ENCODE data around the gene LIN7B.
"Not testable (repeated sequence)": the region's sequence is repeated elsewhere in the genome, so short reads cannot be mapped to it uniquely, and the experiment has no call there.

LIN7B gene

DNA sequence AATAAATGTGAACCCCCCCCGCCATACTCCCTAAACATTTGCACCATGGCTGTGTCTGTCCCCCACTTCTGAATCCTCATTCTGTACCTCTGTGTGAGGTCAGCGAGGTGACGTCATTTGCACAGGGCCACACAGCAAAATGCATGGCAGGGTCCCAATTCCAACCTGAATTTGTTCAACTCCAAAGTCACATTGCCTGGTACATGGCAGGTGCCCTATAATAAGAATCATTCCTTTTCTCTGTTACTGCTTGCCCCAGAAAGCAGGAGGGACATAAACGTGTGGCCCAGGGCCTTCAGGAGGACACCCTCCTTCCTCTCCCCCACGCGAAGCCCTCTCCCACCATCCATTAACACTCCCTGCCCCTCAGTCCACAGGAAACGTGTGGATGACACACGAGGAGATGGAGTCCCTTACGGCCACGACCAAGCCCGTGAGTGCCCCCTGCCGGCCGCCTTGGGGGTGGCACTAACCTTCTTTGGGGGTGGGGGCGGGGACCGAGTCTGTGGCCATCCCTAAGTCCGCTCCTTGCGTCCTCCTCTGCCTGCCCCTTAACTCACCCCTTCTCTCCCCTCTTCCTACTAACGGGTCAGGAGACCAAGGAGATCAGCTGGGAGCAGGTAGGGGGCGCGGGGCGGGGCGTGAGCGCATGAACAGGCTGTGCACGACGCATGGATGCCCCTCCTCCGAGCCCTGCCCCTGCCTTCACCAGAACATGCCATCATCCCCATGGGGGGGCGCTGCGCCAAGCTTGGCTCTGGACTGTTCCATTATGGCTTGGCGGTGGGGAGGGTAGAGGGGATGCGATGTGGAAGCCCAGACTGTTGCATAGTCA, 31.6 kb downstream of the LIN7B start:
- DNase-seq (ENCODE audit: low read depth) = peak; percentile 41

DNA sequence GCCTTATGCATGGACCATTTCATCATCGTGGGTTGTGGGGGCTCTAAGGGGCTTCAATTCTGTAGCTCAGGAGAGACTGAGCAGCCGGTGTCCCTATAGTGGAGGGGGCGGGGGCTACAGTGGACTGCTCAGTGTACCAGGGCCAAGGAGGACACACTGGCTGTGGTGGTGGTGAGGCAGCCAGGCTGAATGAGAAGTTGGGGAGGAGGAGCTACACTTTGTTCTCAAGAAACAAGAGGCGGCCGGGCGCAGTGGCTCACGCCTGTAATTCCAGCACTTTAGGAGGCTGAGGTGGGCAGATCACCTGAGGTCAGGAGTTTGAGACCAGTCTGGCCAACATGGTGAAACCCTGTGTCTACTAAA, 32.2 kb downstream of the LIN7B start:
- DNase-seq (ENCODE audit: low read depth) = not testable (repeated sequence)

DNA sequence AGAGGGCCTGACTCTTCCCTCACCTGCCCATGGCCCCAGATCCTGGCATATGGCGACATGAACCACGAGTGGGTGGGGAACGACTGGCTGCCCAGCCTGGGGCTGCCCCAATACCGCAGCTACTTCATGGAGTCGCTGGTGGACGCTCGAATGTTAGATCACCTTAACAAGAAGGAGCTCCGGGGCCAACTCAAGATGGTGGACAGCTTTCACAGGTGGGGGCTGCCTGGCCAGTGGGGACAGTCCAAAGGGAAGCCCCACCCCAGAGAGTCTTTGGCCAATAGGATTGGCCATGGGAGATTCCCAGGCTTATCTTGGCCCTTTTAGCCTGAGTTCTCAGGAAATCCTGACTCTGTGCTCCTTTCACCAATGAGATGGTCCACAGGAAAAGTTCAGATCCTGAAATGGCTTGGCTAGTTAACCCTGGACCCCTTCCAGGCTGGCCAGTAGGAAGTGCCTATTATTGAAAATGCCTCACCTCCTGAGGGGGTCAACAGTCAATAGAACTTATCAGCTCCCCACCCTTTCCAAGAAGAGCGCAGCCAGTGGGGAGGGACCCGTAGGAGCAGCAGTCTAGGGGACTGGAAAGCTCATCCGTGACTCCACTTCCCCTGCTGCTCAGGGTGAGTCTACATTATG, 34.0 kb downstream of the LIN7B start:
- no peak for DNase-seq (ENCODE audit: low read depth)

DNA sequence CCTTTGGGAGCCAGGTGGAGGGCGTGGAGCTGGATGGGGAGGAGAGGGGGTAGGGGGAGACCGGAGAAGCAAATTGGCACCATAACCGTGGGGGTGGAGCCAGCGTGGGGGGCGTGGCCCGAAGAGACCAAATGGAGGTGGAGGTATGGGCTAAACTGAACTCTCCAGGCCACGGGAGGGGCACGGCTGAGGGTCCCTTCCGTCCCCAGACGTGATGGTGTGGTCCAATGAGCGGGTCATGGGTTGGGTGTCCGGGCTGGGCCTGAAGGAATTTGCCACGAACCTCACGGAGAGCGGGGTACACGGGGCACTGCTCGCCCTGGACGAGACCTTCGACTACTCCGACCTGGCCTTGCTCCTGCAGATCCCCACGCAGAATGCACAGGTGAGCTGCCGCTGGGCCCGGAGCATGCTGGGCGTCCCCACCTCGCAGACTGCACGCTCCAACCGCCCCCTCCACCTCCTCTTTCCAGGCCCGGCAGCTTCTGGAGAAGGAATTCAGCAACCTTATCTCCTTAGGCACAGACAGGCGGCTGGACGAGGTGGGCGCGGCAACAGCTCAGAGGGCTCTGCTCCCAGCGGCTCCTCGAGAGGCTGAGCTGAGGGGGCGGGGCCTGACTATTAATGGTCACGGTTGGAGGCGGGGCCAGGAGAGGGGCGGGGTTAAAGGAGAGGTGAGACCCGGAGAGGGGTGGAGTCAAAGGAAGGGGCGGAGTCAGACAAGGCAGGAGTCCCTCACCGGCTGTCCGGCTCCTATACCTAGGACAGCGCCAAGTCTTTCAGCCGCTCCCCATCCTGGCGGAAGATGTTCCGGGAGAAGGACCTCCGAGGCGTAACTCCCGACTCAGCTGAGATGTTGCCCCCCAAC, 34.8 kb downstream of the LIN7B start:
- DNase-seq (ENCODE audit: low read depth) = peak; percentile 65

DNA sequence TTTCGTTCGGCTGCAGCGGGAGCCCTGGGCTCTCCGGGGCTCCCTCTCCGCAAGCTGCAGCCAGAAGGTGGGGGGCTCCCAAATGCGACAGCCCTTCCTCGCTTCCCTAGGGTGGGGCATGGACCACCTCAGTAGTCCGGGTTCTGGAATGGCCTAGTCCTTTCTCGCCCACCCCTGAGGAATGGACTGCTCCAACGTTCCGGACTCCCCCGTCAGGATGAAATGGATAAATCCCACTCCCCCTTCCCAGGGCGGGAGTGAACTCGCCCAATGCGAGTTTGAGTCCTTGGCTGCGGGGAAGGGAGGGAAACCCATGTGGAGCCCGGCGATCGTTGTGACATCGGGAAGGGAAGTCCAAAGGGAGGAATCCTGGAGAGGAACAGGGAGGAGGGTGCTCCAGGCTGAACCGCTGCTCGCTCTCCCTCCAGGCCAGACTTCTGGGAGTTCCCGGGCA, 35.5 kb downstream of the LIN7B start:
- no peak for DNase-seq (ENCODE audit: low read depth)

DNA sequence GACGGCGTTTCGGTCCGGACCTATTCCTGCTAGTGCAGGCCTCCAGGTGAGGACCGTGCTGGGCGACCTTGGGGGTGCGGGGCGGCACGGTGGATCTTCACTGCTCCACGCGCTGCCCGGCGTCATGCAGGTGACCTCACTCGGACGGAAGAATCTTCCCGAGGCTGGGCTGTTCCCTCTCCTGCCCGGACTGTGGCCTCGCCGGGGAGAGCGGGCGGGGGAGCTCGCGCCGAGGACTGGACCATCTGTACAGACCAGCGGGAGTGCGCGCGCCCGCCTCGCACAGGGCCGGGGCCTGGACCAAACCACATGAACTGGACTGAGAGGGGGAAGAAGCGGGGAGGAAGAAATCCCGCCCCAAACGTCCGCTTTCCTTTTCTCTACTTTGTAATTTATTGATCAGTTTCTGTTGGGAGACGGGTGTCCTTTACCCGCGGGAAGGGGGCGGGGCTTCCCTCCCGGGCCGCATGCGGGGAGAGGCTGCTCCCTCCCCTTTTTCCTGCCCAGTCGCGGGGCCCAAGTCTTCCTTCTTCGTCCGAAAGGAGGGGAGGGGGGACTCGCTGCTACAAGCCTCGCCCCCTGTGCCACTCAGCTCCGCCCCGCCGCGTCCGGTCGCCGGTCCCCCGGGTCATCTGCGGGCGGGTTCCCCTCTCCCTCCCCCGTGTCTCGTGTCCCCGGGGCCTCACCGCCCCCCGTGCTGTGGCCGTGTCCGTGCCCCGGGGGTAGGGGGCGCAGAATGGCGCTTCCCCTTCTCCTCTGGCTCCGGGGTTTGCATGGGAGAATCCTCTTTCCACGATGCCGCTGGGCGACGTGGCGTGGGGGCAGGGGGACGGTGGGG, 36.2 kb downstream of the LIN7B start:
- peak; percentile 23 for DNase-seq (ENCODE audit: low read depth)

DNA sequence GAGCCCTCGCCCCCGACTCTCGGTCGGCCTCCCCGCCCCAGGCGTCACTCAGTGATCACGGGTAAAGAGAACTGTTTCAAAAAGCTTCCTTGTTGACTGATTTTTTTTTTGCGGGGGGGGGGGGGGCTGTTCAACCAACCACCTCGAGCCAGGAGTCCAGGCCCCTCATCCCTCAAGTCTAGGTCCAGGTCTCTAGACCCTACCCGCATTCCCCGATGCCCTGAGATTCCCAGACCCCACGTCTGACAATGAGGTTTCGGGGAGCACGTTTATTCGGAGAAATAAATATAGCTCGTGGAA, 36.7 kb downstream of the LIN7B start:
- no peak for DNase-seq (ENCODE audit: low read depth)

DNA sequence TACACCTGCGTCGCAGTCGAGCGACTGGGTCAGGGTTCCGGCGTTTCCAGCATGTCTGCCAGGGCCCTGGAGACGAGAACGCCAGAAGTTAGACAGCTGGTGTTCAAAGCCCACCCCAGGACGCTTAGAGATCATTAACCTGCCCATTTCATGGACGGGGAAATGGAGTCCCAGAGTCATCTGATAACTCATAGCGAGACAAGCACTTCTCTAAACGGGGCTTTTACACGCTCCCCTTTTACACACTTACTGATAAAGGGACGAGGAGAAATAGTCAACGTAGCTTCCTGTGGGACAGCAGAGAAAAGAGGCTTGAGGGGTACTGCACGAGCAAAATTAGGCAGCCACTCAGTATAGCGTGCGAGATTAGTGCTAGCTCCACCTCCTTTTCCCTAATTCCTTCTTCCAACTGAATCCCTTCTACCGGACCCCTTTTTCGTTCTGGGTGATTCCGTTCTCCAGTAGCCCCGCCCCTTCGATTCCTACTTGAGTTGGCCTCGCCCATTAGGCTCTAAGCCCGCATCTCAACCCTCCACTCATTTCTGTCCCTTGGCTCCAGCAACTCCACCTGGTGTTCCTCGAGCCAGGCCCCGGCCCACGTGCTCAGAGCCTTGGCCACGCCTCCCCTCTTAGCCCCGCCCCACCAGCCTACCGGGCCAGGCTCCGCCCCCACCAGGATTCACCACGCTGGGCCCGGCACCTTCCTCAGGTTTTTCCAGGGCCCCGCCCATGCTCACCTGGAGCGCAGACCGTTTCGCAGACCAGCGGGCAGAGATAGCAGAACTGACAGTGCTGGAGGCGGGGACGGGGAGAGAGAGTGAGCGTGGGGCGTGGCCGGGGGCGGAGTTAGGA, 37.3 kb downstream of the LIN7B start:
- DNase-seq (ENCODE audit: low read depth) = no peak

DNA sequence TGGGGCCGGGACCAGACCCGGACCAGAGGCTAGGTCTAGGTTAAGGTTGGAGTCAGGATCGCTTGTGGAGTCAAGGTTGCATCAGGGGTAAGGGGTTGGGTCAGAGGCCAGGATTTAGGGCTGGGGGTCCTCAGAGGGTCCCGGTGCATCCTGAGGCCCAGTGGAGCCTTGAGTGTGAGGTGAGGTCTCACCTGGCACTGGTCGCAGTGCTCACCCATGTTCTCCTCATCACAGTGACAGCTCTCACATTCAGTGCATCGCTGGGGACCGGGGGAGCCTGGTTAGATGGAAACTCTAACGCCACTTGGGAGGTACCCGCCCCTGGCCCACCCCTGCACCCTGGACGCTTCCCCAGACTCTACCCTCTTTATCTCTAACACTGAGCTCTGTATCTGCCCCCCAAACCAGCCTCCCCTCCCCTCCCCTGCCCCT, 38.0 kb downstream of the LIN7B start:
- DNase-seq (ENCODE audit: low read depth) = no peak

DNA sequence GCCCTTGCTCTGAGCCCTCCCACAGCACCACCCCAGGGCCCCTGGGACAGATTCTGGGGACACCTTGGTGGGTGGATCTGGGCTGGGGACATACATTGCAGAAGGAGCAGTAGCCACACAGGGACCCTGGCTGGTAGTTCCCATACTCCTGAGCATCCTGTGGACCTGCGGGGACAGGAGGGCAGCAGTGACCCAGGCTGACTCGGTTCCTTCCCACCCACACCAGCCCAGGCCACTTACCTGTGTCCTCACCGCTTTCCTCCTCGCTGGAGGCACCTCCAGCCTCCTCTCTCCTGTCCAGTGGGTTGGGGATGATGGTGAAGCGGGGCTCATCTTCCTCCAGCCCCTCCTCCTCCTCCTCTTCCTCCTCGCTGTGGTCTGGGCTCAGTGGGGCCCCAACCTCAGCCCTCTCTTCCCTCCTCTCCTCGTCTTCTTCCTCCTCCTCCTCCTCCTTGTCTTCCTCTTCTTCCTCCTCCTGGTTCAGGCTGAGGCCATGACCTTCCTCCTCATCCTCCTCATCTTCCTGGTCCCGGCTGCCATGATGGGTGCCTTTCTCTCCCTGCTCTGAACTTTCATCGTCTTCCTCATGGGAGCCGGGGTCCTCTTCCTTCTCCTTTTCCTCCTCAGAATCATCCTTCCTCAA, 39.1 kb downstream of the LIN7B start:
- DNase-seq (ENCODE audit: low read depth) = no peak

DNA sequence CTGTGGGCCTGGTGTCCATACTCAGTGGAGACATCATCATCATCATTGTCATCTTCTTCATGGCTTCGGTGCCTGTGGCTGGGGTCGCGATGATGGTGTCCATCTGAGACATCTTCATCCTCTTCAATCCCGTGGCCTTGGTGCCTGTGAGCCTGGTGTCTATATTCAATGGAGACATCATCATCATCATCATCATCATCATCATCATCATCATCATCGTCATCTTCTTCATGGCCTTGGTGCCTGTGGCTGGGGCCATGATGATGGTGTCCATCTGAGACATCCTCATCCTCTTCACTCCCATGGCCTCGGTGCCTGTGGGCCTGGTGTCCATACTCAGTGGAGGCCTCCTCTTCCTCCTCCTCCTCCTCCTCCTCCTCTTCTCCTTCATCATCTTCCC, 40.1 kb downstream of the LIN7B start:
- no peak for DNase-seq (ENCODE audit: low read depth)

DNA sequence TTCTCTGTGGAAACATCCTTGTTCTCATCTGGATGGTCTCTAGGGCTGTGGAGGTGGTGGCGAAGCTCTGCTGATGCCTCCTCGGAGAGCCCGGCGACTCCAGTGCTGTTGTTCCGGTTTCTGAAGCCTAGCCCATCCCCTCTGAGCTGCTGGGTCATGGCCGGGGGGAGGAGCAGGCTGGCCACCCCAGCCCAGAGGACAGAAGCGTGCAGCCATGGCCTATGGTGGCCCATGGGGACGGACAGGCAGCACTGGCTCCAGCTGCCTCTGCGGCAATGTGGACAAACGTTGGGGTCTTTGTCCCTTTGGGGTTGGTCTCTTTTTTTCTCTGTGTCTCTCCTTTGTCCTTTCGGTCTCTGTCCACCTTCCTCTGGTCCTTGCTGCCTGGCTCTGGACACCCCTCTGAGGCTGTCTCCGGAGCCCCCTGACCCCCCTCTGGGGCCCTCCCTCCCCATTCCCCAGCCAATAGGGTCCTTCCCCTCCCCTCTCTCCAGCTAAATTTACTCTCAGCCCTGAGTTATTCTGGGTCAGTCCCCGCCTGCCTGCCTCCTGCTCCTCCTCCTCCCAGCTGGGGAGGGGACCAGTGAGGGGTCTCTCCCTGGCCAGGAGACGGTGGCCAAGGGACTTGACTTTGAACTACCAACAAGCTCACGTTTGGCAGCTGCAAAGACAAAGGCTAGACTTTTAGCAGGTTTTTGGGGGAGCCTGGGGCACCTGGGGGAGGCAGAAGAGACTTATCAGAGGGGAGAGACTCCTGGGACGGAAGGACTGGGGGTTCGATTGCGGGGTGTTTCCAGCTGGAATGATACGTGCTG, 41.0 kb downstream of the LIN7B start, which contains the start of gene HRC:
HRC (minus strand) TSS at position 392 of the 815 bp plus-strand sequence; CDS start at position 233, 159 bp downstream.
- no peak for DNase-seq (ENCODE audit: low read depth)

DNA sequence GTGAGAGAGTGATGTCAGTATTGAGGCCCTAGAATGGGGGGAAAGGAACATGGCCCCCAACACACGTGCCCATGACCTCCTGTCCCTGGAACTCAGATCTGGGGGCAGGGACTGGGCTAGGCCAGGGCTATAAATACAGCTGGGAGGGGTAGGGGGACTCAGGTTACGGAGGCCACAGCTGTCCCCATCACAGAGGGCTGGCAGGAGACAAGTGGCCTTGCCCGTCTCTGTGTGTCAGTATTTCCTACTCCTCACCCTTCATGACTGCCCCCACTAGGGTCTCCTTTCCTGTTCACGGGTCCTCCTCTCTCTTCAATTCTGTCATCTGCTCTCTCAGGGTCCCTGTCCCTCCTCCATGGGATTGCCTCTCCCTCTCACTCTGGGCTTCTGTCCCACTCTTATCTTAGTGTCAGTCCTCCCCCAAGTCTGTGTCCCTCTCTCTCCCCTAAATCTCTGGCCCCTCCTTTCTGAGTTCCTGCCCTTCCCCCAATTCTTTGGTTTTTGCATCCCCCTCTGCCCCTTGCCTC, 41.7 kb downstream of the LIN7B start:
- no peak for DNase-seq (ENCODE audit: low read depth)

DNA sequence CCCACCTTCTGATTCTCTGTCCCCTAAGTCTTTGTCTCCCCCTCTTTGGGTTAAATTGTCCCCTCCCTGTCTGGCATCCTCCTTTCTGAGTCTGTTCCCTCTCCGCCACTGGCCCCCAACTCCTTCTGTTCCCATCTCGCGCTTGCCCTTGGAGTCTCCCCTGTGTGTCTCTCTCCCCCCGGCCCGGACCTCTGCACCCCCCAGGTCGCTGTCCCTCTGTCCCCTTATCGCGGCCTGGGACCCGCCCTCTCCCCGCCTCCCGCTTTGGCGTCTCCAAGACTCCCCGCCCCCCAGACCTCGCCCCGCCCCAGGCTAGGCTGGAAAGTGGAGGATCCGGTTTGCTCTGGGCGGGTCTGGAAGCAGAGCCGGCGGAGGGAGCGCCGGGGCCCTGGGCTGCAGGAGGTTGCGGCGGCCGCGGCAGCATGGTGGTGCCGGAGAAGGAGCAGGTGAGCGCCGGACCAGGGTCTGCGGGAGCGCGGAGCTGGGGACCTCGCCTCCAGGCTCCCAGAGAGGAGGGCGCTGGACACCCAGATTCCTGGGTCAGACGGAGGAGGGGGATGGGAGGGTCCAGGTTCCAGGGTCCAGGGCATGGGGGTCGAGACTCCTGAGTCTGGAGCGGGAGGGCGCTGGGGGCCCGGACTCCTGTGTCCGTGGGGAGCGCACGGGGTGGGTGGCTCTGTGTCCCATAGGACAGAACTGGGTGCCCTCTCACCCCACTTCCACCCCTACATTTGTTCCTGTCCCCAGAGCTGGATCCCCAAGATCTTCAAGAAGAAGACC, 43.5 kb downstream of the LIN7B start, which contains the start of gene TRPM4:
TRPM4 (plus strand) TSS at position 348 of the 780 bp plus-strand sequence; CDS start at position 423, 75 bp downstream.
- DNase-seq (ENCODE audit: low read depth) = no peak

DNA sequence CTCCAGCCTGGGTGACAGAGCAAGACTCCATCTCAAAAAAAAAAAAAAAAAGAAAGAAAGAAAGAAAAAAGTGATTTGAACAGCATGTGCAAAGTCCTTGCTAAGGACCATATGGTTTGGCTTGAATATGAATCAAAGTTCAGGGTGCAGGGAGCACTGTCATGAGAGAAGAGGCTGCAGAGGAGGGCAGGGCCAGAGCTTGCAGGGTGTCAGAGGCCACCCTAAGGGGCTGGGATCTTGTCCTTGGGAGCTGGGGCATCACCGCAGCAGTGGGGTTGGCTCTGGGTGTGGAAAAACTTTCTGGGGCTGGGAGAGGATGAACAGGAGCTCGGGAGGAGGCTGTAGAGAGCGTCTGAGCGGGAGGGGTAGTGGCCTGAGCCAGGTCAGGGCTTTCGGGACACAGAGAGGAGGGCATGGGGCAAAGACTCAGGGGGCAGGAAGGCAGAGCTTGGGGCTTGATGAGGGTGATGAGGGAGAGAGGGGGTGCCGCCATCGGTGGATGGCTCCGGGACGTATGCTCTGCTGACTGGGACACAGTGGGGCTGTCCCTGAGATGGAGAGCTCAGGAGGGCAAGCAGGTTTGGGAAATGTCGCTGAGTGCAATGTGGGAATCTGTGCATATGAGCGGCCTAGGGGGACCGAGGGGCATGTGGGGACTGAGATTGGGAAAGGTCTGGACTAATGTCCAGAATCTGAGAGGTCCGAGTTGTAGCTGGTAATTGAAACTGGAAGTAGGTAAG, 46.5 kb downstream of the LIN7B start:
- DNase-seq (ENCODE audit: low read depth) = no peak

DNA sequence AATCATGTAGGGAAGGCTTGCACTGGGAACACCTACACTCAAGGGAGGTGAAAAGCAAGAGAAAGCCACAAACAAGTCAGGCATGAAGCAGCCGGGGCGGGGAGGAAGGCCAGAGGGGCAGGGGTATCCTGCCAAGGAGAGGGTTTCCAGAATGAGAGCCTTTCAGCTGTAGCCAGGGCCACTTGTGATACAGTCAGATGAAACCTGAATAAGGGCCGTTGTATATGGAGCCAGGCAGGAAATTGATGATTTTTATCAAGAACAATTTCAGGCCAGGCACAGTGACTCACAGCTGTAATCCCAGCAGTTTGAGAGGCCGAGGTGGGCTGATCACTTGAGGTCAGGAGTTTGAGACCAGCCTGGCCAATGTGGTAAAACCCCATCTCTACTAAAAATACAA, 47.8 kb downstream of the LIN7B start:
- no peak for DNase-seq (ENCODE audit: low read depth)

DNA sequence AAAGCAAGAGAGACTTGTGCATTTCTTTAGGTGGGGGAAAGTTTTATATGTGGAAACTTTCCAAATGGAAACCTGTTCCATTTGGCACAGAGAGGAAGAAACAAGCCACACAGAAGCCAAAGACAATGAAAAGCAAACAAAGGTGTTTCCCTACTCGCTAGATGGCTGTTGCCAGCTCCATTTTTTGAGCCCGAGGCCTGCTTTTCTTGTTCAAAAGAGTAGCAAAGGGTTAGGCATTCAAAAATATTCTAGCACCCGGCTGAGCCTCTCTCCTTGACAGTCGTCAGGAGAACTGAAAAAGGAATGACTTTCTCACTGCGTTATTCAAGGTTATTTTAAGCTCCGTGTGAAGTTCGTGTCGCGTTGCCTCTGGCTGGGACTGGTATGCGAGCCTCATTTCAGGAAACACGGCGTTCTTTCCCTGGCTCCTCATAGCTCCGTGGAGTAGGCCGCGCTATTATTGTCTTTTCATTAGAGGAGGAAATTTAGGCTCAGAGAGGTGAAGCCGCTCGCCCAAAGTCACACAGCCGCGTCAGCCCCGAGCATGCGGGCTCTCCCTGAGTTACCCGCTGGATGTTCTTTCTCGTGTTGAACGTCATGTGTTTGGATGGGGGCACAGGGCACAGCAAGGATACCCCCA, 51.1 kb downstream of the LIN7B start:
- no peak for DNase-seq (ENCODE audit: low read depth)

All from T-helper 22 cell (primary cell).